ENCODE results near the gene PHKA1.
"Not testable (repeated sequence)": the region's sequence is repeated elsewhere in the genome, so short reads cannot be mapped to it uniquely, and the experiment has no call there.

The PHKA1 gene

DNA sequence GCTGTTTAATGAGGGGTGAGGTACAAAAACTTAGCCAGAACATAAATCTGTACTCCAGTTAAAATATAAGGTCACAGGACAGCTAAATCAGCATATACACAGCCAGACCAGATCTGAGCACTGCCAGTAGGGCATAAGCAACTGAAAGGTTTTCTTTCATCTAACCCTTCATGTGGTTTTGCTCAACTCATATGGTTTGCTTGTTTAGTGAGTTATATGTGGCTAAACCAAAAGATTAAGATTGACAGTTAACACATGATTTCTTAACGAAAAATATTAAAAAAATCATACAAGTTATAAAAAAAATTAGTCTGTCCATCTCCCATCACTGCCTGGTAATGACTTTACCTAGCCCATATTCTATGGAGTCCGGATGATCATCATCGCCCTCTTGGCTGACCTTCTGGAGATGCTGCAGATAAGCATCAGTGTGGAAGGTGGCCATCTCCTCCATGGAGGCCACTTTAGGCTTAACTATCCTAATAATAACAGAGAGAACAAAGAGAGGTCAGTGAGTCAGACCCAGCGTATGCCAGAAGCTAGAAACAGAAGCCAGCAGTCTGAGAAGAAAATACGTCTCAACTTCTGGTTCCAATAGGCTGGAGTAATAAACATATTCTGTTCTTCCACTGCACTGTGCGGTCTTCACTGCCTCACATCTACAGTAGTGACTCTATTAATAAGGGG is 145.6 kb downstream of the PHKA1 start:
- DNase-seq, result no peak

DNA sequence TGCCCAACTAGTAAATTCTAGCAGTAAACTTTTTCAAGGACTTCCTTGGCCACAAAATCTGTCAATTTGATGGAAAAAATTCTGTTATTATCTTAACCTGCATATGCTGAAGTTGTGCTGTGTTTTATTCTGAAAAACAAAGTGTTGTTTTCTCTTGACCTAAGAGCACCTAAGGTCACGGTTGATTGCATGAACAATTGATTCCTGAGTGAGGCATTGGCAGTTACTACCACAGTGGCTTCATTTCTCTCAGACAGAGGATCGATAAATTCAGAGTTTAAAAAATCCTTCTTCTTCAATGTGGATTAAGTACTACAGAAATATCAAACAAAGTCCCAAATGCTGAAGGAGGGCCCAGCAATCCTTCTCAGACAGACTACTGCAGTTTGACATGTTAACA is 147.7 kb downstream of the PHKA1 start:
- DNase-seq, result no peak

DNA sequence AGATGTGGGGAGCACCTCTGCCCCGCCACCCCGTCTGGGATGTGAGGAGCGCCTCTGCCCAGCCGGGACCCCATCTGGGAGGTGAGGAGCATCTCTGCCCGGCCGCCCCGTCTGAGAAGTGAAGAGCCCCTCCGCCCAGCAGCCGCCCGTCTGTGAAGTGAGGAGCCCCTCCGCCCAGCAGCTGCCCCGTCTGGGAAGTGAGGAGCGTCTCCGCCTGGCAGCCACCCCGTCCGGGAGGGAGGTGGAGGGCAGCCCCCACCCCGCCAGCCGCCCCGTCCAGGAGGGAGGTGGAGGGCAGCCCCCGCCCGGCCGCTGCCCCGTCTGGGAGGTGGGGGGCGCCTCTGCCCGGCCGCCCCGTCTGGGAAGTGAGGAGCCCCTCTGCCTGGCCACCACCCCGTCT is 154.5 kb downstream of the PHKA1 start:
- DNase-seq, result not testable (repeated sequence)

DNA sequence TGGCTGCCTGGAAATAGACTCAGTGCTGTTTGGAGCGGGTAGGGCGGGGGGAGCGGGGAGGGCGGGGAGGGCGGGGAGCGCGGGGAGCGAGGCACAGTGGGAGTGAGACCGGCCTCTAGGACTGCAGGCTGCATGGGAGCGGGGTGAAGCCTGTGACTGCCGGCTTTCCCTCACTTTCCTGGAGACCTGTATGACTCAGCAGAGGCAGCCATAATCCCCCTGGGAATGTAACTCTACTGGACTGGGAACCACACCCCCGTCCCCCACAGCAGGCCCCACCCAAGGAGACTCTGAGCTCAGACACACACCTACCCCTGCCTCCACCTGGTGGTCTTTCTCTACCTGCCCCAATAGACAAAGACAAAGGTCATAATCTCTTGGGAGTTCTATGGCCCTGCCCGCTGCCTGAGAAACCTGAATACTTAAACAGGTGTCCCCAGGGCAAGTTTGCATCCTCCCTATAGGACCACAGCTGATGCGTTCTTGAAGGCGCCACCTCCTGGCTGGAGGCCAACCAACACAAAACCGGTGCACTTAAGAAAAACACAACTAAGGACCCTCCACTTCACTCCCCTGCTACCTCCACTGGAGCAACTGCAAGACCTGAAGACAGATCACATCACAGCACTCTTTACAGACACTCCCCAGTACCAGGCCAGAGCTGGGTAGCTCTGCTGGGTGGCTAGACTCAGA is 159.5 kb downstream of the PHKA1 start:
- DNase-seq, result no peak

DNA sequence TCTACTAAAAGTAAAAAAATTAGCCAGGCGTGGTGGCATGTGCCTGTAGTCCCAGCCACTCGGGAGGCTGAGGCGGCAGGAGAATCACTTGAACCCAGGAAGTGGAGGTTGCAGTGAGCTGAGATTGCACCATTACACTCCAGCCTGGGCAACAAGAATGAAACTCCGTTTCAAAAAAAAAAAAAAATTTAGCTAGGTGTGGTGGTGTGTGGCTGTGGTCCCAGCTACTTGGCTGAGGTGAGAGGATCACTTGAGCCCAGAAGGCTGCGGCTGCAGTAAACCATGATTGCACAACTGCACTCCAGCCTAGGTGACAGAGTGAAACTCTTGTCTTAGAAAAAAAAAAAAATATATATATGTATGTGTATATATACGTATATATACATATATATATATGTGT is 161.7 kb downstream of the PHKA1 start:
- DNase-seq, result not testable (repeated sequence)

DNA sequence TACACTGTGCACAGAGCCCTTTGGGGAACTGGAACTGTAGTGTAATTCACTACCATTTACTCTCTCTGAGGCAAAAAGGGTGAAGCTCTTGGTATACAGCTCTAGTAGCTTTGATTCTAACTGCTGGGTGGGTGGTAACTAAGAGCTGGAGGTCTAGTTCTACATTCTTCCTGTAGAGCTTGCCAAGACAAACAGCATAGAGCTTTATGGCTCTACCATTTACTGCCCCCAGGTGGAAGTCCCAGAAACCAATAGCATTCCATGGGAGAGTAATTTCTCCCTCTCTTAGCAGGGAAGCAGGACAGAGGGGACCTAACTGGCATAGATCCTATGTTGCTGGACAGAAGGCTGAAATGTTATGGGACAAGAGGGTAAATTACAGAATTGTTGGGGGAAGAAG is 168.1 kb downstream of the PHKA1 start:
- DNase-seq, result no peak

DNA sequence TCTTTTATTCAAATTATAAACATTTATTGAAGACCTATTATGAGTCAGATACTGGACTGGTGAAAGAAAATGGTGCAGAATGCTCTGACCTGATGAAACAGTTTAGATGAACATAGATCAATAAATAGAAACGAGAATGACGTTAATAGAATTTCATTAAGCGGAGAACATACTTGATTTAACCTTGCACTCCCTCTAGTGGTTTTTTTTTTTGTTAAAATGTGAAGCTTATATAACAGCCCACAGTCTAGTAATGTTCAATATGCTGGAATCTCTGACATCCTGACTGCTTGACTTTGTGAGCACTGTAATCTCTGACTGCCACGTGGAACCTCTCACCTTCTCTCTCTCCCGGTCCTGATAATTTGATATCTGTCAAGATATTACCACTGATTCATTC is 173.8 kb downstream of the PHKA1 start:
- DNase-seq, result no peak

DNA sequence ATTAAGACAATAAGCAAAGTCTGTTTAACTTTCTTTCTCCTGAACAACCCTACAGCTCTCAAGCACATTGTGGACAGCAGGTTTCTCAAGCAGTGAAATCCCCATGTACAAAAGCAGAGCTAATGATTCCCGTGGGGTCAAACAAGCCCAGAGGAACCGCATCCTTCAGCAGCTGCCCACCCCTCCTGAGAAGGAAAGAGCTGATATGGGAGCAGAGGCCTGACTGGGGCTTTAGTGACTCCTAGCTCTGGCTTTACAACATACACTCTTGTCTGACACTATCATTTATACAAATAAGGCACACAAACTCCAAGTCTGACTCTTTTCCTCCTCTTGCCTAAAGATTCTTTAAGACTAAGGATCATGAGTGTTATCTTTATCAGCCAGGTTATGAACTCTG is 174.3 kb downstream of the PHKA1 start:
- DNase-seq, result no peak

DNA sequence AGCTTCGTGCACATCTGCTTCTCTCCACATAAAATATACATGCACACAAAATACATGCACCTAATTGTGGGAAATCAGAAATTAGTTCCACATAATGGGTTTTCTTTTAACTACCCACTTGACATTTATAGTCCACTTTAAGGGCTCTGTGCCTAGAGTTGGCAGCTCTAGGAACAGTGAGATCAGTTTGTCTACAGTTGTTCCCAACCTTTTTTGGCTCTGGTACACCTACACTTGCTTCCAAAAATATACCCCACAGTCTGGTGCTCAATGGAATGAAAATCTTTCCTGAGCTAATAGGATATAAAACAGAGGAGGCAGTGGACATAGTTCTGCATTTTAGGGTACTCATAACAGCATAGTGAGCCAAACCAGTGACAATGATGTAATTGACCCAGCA is 177.6 kb downstream of the PHKA1 start:
- DNase-seq, result no peak

DNA sequence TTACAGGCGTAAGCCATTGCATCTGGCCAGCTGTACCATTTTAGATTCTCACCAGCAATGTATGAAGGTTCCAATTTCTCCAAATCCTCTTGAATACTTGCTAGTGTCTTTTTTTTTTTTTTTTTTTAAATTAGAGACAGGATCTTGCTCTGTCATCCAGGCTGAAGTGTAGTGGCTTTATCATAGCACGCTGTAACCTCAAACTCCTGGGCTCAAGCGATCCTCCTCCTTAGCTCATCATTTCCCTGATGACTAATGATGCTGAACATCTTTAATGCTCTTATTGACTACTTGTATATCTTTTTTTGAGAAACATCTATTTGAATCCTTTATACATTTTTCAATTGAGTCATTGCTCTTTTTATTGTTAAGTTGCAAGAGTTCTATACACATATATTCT is 181.7 kb downstream of the PHKA1 start:
- DNase-seq, result no peak

Measured in CD4-positive, alpha-beta T cell treated with Interleukin-10 for 1 hour (primary cell).